ENCODE data around the gene HINFP.

DNA sequence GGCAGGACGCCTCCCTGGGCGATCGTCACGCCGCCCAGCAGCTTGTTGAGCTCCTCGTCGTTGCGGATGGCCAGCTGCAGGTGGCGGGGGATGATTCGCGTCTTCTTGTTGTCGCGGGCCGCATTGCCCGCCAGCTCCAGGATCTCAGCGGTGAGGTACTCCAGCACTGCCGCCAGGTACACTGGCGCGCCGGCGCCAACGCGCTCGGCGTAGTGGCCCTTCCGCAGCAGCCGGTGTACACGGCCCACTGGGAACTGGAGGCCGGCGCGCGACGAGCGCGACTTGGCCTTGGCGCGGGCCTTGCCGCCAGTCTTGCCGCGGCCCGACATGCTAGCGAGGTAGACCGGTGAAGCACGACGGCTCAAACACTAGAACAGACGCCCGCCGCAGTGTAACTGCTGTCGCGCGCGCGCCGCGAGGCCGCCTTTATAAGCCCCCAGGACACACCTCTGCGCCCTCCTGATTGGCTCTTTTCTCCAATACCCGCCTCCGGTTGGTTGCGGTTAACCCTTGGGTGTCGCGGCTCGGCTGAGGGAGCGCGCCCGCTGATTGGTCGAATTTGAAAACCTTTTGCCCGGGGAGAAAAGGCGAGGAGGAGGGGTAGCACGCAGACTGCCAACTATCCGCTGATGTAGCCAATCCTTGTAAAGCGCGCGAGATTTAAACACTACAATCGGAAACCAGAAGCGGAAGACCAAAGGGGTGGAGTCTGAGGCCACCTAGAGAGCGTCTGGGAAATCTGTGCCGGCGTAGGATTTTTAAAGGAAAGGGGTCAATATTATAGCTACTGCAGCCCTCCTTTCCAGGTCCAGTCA is 26.1 kb upstream of the HINFP start:
- TF ChIP-seq POLR2A (IDR thresholded peaks at IDR 0.05): peak; percentile 70 to 98
- TF ChIP-seq, protein P1, sequence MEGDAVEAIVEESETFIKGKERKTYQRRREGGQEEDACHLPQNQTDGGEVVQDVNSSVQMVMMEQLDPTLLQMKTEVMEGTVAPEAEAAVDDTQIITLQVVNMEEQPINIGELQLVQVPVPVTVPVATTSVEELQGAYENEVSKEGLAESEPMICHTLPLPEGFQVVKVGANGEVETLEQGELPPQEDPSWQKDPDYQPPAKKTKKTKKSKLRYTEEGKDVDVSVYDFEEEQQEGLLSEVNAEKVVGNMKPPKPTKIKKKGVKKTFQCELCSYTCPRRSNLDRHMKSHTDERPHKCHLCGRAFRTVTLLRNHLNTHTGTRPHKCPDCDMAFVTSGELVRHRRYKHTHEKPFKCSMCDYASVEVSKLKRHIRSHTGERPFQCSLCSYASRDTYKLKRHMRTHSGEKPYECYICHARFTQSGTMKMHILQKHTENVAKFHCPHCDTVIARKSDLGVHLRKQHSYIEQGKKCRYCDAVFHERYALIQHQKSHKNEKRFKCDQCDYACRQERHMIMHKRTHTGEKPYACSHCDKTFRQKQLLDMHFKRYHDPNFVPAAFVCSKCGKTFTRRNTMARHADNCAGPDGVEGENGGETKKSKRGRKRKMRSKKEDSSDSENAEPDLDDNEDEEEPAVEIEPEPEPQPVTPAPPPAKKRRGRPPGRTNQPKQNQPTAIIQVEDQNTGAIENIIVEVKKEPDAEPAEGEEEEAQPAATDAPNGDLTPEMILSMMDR (IDR thresholded peaks at IDR 0.05): peak in 5 of 12 donors; percentile 0 to 30 (median 6)
